HEK293T (cell line): ENCODE data around the gene GMPPA.

Experiments
- CTCF ChIA-PET: fragments of 350-600 bp; formaldehyde crosslinking; extraction: SDS; loops from one replicate; lab custom pipeline; 2021; ENCODE audit warnings: antibody characterized with exemption, inconsistent platforms; lab: Yijun Ruan, JAX
- POLR2A ChIA-PET: fragments of 350-600 bp; formaldehyde crosslinking; extraction: SDS; loops from one replicate; lab custom pipeline; 2020; ENCODE audit warnings: antibody characterized with exemption, inconsistent platforms; lab: Yijun Ruan, JAX
- DNase-seq: peaks from one replicate; pipeline ENCODE4 v3.0.0; 2012; ENCODE audit warnings: mixed read lengths; ENCODE audit errors: extremely low spot score
- BHLHE40 ChIP-seq: fragments of 450-650 bp; IDR thresholded peaks from 2 replicates; pipeline ENCODE4 v1.6.1; 2016; ENCODE audit warnings: mild to moderate bottlenecking, moderate library complexity, borderline replicate concordance
- CTBP1 ChIP-seq: fragments of 450-650 bp; IDR thresholded peaks from 2 replicates; pipeline ENCODE4 v1.6.1; 2016; ENCODE audit warnings: borderline replicate concordance
- ELF4 ChIP-seq: fragments of 450-650 bp; IDR thresholded peaks from 2 replicates; pipeline ENCODE4 v1.6.1; 2017; ENCODE audit warnings: antibody characterized with exemption
- FOXA1 ChIP-seq: fragments of 450-650 bp; IDR thresholded peaks from 2 replicates; pipeline ENCODE4 v1.6.1; 2016; ENCODE audit warnings: mild to moderate bottlenecking
- FOXK2 ChIP-seq: fragments of 450-650 bp; IDR thresholded peaks from 2 replicates; pipeline ENCODE4 v1.6.1; 2016; ENCODE audit warnings: mild to moderate bottlenecking
- FOXM1 ChIP-seq: fragments of 450-650 bp; IDR thresholded peaks from 2 replicates; pipeline ENCODE4 v1.6.1; 2017; ENCODE audit warnings: mild to moderate bottlenecking, borderline replicate concordance
- HDGF ChIP-seq: fragments of 450-650 bp; IDR thresholded peaks from 2 replicates; pipeline ENCODE4 v1.6.1; 2017; ENCODE audit warnings: antibody characterized with exemption, borderline replicate concordance
- TARDBP ChIP-seq: fragments of 450-650 bp; IDR thresholded peaks from 2 replicates; pipeline ENCODE4 v1.6.1; 2016
- TF ChIP-seq, protein P1 (sequence below): fragments of 450-650 bp; IDR thresholded peaks from 2 replicates; pipeline ENCODE4 v1.6.1; 2016

GMPPA gene

DNA sequence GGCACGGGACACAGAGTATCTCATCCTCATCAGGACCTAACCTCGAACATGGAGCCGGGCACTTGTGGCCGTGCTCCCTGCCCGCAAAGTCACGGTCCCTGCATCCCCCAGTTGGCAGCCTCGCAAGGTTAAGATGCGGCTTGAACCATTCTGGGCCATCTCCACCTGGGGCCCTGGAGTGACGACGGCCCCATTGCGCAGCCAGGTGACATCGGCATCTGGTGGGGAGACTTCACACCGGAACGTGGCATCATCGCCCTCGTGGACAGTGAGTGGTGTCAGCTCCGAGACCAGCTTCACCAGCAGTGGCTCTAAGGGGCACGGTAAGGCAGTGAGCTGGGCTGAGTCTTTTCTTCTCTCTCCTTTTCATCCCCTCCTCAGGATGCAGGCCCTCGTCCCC, 57.7 kb downstream of the GMPPA start:
- DNase-seq = no peak
- TF ChIP-seq FOXK2 (no peak), HDGF (no peak), CTBP1 (no peak), FOXM1 (no peak), ELF4 (no peak), TARDBP (no peak), BHLHE40 (no peak), FOXA1 (no peak)
- TF ChIP-seq, protein P1, sequence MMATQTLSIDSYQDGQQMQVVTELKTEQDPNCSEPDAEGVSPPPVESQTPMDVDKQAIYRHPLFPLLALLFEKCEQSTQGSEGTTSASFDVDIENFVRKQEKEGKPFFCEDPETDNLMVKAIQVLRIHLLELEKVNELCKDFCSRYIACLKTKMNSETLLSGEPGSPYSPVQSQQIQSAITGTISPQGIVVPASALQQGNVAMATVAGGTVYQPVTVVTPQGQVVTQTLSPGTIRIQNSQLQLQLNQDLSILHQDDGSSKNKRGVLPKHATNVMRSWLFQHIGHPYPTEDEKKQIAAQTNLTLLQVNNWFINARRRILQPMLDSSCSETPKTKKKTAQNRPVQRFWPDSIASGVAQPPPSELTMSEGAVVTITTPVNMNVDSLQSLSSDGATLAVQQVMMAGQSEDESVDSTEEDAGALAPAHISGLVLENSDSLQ = no peak
- POLR2A ChIA-PET = interaction anchor here (0.6 kb wide), 1 partner anchor 12 kb away, joined by 3 read pairs; no protein-coding TSS in a partner anchor
- CTCF ChIA-PET = no interaction called here
